HepG2 (cell line): ENCODE results near the gene GGA1. TPM values are rescaled to one million over a fixed set of nuclear protein-coding genes. Genes with fewer than 3 reads are reported as not detected.

ENCODE experiments used
- CAMTA2 ChIP-seq: sonication (generic); formaldehyde crosslinking; IDR thresholded peaks from 2 replicates; pipeline ENCODE4 v1.4.0; 2020; ENCODE audit warnings: mild to moderate bottlenecking, missing genetic modification reagents, borderline replicate concordance
- DPF2 ChIP-seq: sonication (generic); formaldehyde crosslinking; IDR thresholded peaks from 2 replicates; pipeline ENCODE4 v1.4.0; 2020; ENCODE audit warnings: mild to moderate bottlenecking, low read depth, missing genetic modification reagents, borderline replicate concordance
- FOXP1 ChIP-seq, 2 experiments: fragments of 450-650 bp in 1 of 2; IDR thresholded peaks; 2 replicates each; pipeline ENCODE4 v1.6.1; 2017 to 2018; ENCODE audit warnings: antibody characterized with exemption in 1 of 2
- GABPA ChIP-seq, 2 experiments: IDR thresholded peaks; 2 replicates each; pipeline ENCODE4 v1.6.1; 2011 to 2016; ENCODE audit warnings: low read depth in 2 of 2, low read length in 1 of 2, missing biosample characterization in 1 of 2, missing genetic modification characterization in 1 of 2
- GFI1 ChIP-seq: sonication (generic); formaldehyde crosslinking; IDR thresholded peaks from 2 replicates; pipeline ENCODE4 v1.5.0; 2020; ENCODE audit warnings: missing genetic modification reagents, mild to moderate bottlenecking, borderline replicate concordance
- MXD4 ChIP-seq: IDR thresholded peaks from 2 replicates; pipeline ENCODE4 v1.6.1; 2016; ENCODE audit warnings: mild to moderate bottlenecking, missing biosample characterization, missing genetic modification reagents
- NCOR1 ChIP-seq: fragments of 200-600 bp; sonication (generic); IDR thresholded peaks from 2 replicates; pipeline ENCODE4 v1.7.0; 2017; ENCODE audit warnings: antibody characterized with exemption, low read length, borderline replicate concordance
- PITX1 ChIP-seq: sonication (generic); formaldehyde crosslinking; IDR thresholded peaks from 2 replicates; pipeline ENCODE4 v1.5.1; 2020; ENCODE audit warnings: mild to moderate bottlenecking, missing genetic modification reagents
- REL ChIP-seq: sonication (generic); formaldehyde crosslinking; conservative IDR thresholded peaks from 2 replicates; pipeline ENCODE4 v1.8.0; 2022; ENCODE audit warnings: mild to moderate bottlenecking, missing genetic modification reagents, moderate library complexity
- SAFB2 ChIP-seq: sonication (generic); formaldehyde crosslinking; IDR thresholded peaks from 2 replicates; pipeline ENCODE4 v1.5.1; 2020; ENCODE audit warnings: missing genetic modification reagents, low read depth, mild to moderate bottlenecking, borderline replicate concordance
- SMAD9 ChIP-seq: sonication (generic); formaldehyde crosslinking; IDR thresholded peaks from 2 replicates; pipeline ENCODE4 v1.5.1; 2020; ENCODE audit warnings: mild to moderate bottlenecking, missing genetic modification reagents
- SP2 ChIP-seq: sonication (generic); formaldehyde crosslinking; IDR thresholded peaks from 2 replicates; pipeline ENCODE4 v1.5.1; 2020; ENCODE audit warnings: mild to moderate bottlenecking, missing genetic modification reagents
- TAF15 ChIP-seq: fragments of 200-400 bp; formaldehyde crosslinking; IDR thresholded peaks from one replicate; pipeline ENCODE4 v1.6.1; 2018; ENCODE audit warnings: mild to moderate bottlenecking, low read depth, low read length; ENCODE audit not compliant: poor library complexity, severe bottlenecking
- WIZ ChIP-seq: sonication (generic); formaldehyde crosslinking; IDR thresholded peaks from 2 replicates; pipeline ENCODE4 v1.5.1; 2020; ENCODE audit warnings: mild to moderate bottlenecking, missing genetic modification reagents
- ZKSCAN1 ChIP-seq: fragments of 150-350 bp; IDR thresholded peaks from 2 replicates; pipeline ENCODE4 v1.6.1; 2014; ENCODE audit warnings: low read length
- ZKSCAN8 ChIP-seq: IDR thresholded peaks from 2 replicates; pipeline ENCODE4 v1.6.1; 2016; ENCODE audit warnings: borderline replicate concordance, missing genetic modification reagents, missing compliant biosample characterization
- ZNF20 ChIP-seq: sonication (generic); formaldehyde crosslinking; IDR thresholded peaks from 2 replicates; pipeline ENCODE4 v1.4.0; 2020; ENCODE audit warnings: mild to moderate bottlenecking, moderate library complexity, missing genetic modification reagents
- ZNF251 ChIP-seq: sonication (generic); formaldehyde crosslinking; IDR thresholded peaks from 2 replicates; pipeline ENCODE4 v1.9.0; 2021; ENCODE audit warnings: mild to moderate bottlenecking, missing genetic modification reagents
- ZNF263 ChIP-seq: sonication (generic); formaldehyde crosslinking; IDR thresholded peaks from 2 replicates; pipeline ENCODE4 v1.4.0; 2020; ENCODE audit warnings: missing genetic modification reagents
- ZNF3 ChIP-seq: IDR thresholded peaks from 2 replicates; pipeline ENCODE4 v1.7.0; 2017; ENCODE audit warnings: inconsistent platforms
- ZNF30 ChIP-seq: sonication (generic); formaldehyde crosslinking; IDR thresholded peaks from 2 replicates; pipeline ENCODE4 v1.5.0; 2020; ENCODE audit warnings: mild to moderate bottlenecking, missing genetic modification reagents
- ZNF382 ChIP-seq: sonication (generic); formaldehyde crosslinking; IDR thresholded peaks from 2 replicates; pipeline ENCODE4 v1.5.0; 2020; ENCODE audit warnings: missing genetic modification reagents, mild to moderate bottlenecking, borderline replicate concordance
- ZNF607 ChIP-seq: sonication (generic); formaldehyde crosslinking; IDR thresholded peaks from 2 replicates; pipeline ENCODE4 v1.5.1; 2020; ENCODE audit warnings: missing genetic modification reagents, mild to moderate bottlenecking, borderline replicate concordance
- ZSCAN21 ChIP-seq: sonication (generic); formaldehyde crosslinking; IDR thresholded peaks from 2 replicates; pipeline ENCODE4 v1.8.0; 2022; ENCODE audit warnings: mild to moderate bottlenecking, missing genetic modification reagents, moderate library complexity, borderline replicate concordance
- ZSCAN29 ChIP-seq: sonication (generic); formaldehyde crosslinking; conservative IDR thresholded peaks from 2 replicates; pipeline ENCODE4 v1.4.0; 2020; ENCODE audit warnings: mild to moderate bottlenecking, missing genetic modification reagents
- ZSCAN30 ChIP-seq: sonication (generic); formaldehyde crosslinking; IDR thresholded peaks from 2 replicates; pipeline ENCODE4 v1.5.0; 2020; ENCODE audit warnings: mild to moderate bottlenecking, missing genetic modification reagents
- polyA plus RNA-seq, 8 experiments: library from polyadenylated mRNA; depleted of rRNA in 3 of 8; stranded (reverse) in 7 of 8; unstranded in 1 of 8; fragments of >200 nt; fragmentation: Illumina TruSeq in 4 of 8; extraction: Trizol in 4 of 8; gene quantifications; 2 replicates each; pipeline versions ENCODE4 v1.2.1 to v1.2.3, GENCODE V29; 2011 to 2016; ENCODE audit warnings: low read depth in 4 of 8, missing spikeins in 1 of 8, mixed read lengths in 1 of 8; ENCODE audit not compliant: insufficient read depth in 1 of 8
- total RNA-seq, 5 experiments: library from RNA; depleted of rRNA; stranded (reverse); fragments of >200 nt; fragmentation: Illumina TruSeq; extraction: Trizol; gene quantifications; 2 replicates each; pipeline ENCODE4 v1.2.3, GENCODE V29; 2016; ENCODE audit warnings: low read depth in 1 of 5

GGA1 gene
- total and polyA plus RNA-seq, 2 of the 13 experiments (the other 11 are each of a cell fraction or from before 2014, with no cell fraction given): 29.1 to 87.2 TPM

GRCh38 chr22:37659897-37660708 lies 51.5 kb downstream of the GGA1 start (continued):
- TF ChIP-seq ZKSCAN1: no peak
- 0 out of 2 replicates have a peak, but pooled peaks have one; percentile 17 for TF ChIP-seq ZSCAN30 (CRISPR knock-in tag)
- no peak for TF ChIP-seq ZSCAN29 (CRISPR knock-in tag)
- no peak for TF ChIP-seq TAF15
- TF ChIP-seq ZNF251: no peak
- 0 out of 2 replicates have a peak, but pooled peaks have one; percentile 3 for TF ChIP-seq SAFB2
- TF ChIP-seq ZNF382: no peak
- TF ChIP-seq GFI1 (CRISPR knock-in tag): 0 out of 2 replicates have a peak, but pooled peaks have one; percentile 8
- TF ChIP-seq GABPA (IDR thresholded peaks at IDR 0.05; ENCODE audit: low read depth, low read length): no peak
- TF ChIP-seq GABPA (CRISPR knock-in tag; IDR thresholded peaks at IDR 0.05; ENCODE audit: low read depth): peak; percentile 0; the same call in 1 of the 2 replicates
- no peak for TF ChIP-seq WIZ (CRISPR knock-in tag)
- TF ChIP-seq MXD4 (CRISPR knock-in tag): no peak
- no peak for TF ChIP-seq ZNF607 (CRISPR knock-in tag)
- no peak for TF ChIP-seq ZNF263
- no peak for TF ChIP-seq SMAD9 (CRISPR knock-in tag)
- TF ChIP-seq NCOR1: 0 out of 2 replicates have a peak, but pooled peaks have one; percentile 23
- TF ChIP-seq FOXP1 (IDR thresholded peaks at IDR 0.05): no peak
- TF ChIP-seq FOXP1 (CRISPR knock-in tag; IDR thresholded peaks at IDR 0.05): no peak
- no peak for TF ChIP-seq SP2 (CRISPR knock-in tag)
- TF ChIP-seq ZSCAN21 (CRISPR knock-in tag): no peak
- TF ChIP-seq ZNF30 (CRISPR knock-in tag): no peak
- no peak for TF ChIP-seq PITX1 (CRISPR knock-in tag)
- TF ChIP-seq REL: no peak
- no peak for TF ChIP-seq DPF2
- 0 out of 2 replicates have a peak, but pooled peaks have one; percentile 22 for TF ChIP-seq CAMTA2 (CRISPR knock-in tag)
- TF ChIP-seq ZKSCAN8 (CRISPR knock-in tag): no peak
- TF ChIP-seq ZNF3 (CRISPR knock-in tag): no peak
- TF ChIP-seq ZNF20: no peak
- TF ChIP-seq, all 625 proteins: peak for 17
